ENCODE measurements around the gene RASEF.

RASEF gene

GRCh38 chr9:83043597-83043996 lies 19.3 kb downstream of the RASEF start:
- no peak overlapping the region for H3K27ac ChIP-seq (replicated peaks)
- no peak for DNase-seq (ENCODE audit: low read depth in 1 of 2, low spot score in 1 of 2)
- H3K27me3 ChIP-seq (ENCODE audit: insufficient read depth, poor library complexity, severe bottlenecking), result peaks cover 2% of the 10 kb centered on the region
- H3K4me3 ChIP-seq (replicated peaks; ENCODE audit: insufficient read depth, low read length), result no peak overlapping the region
- TF ChIP-seq CTCF (IDR thresholded peaks at IDR 0.05; ENCODE audit: insufficient read depth, low read length) (no peak), GABPA (IDR thresholded peaks at IDR 0.05; ENCODE audit: low read depth) (no peak), SPI1 (IDR thresholded peaks at IDR 0.05; ENCODE audit: borderline replicate concordance, low read depth) (no peak), POLR2AphosphoS5 (IDR thresholded peaks at IDR 0.05; ENCODE audit: low read depth) (no peak)
- TF ChIP-seq, protein P1, sequence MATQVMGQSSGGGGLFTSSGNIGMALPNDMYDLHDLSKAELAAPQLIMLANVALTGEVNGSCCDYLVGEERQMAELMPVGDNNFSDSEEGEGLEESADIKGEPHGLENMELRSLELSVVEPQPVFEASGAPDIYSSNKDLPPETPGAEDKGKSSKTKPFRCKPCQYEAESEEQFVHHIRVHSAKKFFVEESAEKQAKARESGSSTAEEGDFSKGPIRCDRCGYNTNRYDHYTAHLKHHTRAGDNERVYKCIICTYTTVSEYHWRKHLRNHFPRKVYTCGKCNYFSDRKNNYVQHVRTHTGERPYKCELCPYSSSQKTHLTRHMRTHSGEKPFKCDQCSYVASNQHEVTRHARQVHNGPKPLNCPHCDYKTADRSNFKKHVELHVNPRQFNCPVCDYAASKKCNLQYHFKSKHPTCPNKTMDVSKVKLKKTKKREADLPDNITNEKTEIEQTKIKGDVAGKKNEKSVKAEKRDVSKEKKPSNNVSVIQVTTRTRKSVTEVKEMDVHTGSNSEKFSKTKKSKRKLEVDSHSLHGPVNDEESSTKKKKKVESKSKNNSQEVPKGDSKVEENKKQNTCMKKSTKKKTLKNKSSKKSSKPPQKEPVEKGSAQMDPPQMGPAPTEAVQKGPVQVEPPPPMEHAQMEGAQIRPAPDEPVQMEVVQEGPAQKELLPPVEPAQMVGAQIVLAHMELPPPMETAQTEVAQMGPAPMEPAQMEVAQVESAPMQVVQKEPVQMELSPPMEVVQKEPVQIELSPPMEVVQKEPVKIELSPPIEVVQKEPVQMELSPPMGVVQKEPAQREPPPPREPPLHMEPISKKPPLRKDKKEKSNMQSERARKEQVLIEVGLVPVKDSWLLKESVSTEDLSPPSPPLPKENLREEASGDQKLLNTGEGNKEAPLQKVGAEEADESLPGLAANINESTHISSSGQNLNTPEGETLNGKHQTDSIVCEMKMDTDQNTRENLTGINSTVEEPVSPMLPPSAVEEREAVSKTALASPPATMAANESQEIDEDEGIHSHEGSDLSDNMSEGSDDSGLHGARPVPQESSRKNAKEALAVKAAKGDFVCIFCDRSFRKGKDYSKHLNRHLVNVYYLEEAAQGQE (IDR thresholded peaks at IDR 0.05; ENCODE audit: insufficient replicate concordance, low read depth), result no peak

DNA sequence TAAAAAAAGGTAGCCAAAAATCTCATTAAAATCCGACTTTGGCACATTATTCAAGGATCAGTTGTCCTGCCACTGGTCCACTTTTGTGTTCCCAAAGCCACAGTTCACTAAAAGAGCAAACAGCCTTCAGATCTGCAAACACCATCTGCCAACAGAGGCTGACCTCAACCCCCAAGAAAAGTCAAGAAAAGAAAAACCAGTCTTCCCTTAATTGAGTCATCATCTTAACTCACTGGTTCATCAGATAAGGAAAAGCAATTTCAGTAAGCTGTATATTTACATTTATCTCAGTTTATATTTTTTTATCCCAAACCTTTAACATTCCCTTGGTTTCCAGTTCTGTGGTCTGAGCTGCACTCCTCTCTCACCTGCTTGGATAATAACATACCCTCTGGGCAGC lies 21.2 kb downstream of the RASEF start:
- TF ChIP-seq SPI1 (IDR thresholded peaks at IDR 0.05; ENCODE audit: borderline replicate concordance, low read depth), result no peak
- no peak for TF ChIP-seq CTCF (IDR thresholded peaks at IDR 0.05; ENCODE audit: insufficient read depth, low read length)
- TF ChIP-seq, protein P1 (IDR thresholded peaks at IDR 0.05; ENCODE audit: insufficient replicate concordance, low read depth), result no peak
- no peak for TF ChIP-seq GABPA (IDR thresholded peaks at IDR 0.05; ENCODE audit: low read depth)
- no peak for TF ChIP-seq POLR2AphosphoS5 (IDR thresholded peaks at IDR 0.05; ENCODE audit: low read depth)
- DNase-seq (ENCODE audit: low read depth in 1 of 2, low spot score in 1 of 2), result no peak
- H3K27ac ChIP-seq (replicated peaks), result no peak overlapping the region
- H3K27me3 ChIP-seq (ENCODE audit: insufficient read depth, poor library complexity, severe bottlenecking), result peaks cover 2% of the 10 kb centered on the region
- H3K4me3 ChIP-seq (replicated peaks; ENCODE audit: insufficient read depth, low read length), result no peak overlapping the region

DNA sequence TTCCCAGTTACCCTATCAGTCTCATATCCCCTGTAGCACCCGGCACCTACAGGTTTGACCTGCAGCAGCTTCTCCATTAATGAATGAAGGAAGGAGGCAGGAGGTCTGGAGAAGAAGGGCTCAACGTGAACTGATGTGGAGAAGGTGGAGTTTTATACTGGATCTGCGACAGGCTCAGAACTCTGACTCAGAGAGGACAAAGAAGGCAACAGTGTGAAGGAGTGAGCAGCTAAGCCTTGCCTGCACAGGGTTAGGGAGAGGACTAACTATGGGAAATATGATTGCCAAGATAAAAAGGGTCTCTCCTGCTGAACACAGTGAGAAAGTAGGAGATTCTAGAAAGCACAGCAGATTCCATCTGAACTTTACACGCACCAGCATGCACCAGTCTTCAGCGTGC lies 23.6 kb downstream of the RASEF start:
- peaks cover 2% of the 10 kb centered on the region for H3K27me3 ChIP-seq (ENCODE audit: insufficient read depth, poor library complexity, severe bottlenecking)
- no peak overlapping the region for H3K4me3 ChIP-seq (replicated peaks; ENCODE audit: insufficient read depth, low read length)
- TF ChIP-seq, protein P1 (IDR thresholded peaks at IDR 0.05; ENCODE audit: insufficient replicate concordance, low read depth), result no peak
- TF ChIP-seq POLR2AphosphoS5 (IDR thresholded peaks at IDR 0.05; ENCODE audit: low read depth), result no peak
- TF ChIP-seq CTCF (IDR thresholded peaks at IDR 0.05; ENCODE audit: insufficient read depth, low read length), result no peak
- no peak for TF ChIP-seq SPI1 (IDR thresholded peaks at IDR 0.05; ENCODE audit: borderline replicate concordance, low read depth)
- no peak for TF ChIP-seq GABPA (IDR thresholded peaks at IDR 0.05; ENCODE audit: low read depth)
- H3K27ac ChIP-seq (replicated peaks), result no peak overlapping the region
- no peak for DNase-seq (ENCODE audit: low read depth in 1 of 2, low spot score in 1 of 2)

All from HL-60 (cell line).